ENCODE measurements around the gene ESRRA. TPM values are rescaled to one million over a fixed set of nuclear protein-coding genes. Genes with fewer than 3 reads are reported as not detected.
A peak's percentile ranks its signal among the peaks of the same experiment; 100 is the strongest.

ESRRA gene
- total and polyA plus RNA-seq, 8 donors = 45.5 to 685 (median 87.0) TPM

DNA sequence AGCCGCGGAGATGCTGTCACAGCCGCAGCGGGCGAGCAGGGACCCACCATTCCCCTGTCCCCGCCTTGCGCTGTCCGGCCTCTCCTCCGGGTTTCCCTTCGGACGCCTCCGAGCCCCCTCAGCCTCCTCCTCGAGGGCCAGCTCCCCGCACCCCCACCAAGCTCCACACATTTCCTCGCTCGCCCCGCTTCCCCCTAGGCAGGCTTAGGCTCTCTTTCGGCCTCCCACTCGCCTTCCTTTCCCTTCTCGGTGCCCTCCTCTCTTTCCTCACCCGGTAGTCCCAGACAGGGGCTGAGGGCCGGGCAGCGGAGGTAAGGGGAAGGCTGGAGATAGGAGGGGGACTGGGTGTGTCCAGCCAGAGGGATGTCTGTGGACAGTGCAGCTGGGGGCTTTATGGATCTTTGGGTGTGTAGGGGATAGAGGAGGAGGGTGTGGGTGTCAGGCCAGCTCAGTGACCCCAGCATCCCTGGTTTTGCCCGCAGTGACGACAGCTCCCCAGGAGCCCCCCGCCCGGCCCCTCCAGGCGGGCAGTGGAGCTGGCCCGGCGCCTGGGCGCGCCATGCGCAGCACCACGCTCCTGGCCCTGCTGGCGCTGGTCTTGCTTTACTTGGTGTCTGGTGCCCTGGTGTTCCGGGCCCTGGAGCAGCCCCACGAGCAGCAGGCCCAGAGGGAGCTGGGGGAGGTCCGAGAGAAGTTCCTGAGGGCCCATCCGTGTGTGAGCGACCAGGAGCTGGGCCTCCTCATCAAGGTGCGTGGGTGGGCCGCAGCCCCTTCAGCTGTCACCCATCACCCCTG is 12.7 kb upstream of the ESRRA start:
- Histone ChIP-seq H3K4me3 (peak overlapping the region; percentile 33 to 49 (median 41)), H3K4me1 (peaks cover 17 to 25% (median 20%) of the 10 kb centered on the region in 4 donors), H3K27me3 (peaks cover 36 to 88% (median 53%) of the 10 kb centered on the region in 3 donors), H3K27ac (no peak overlapping the region), H3K36me3 (peaks cover 0 to 7% (median 0%) of the 10 kb centered on the region in 4 donors), H3K9me3 (no peaks in the 10 kb centered on the region)
- WGBS, 5 donors = 25 to 32% (median 29%) methylated on average over 29 to 42 of the region's 42 CpGs
- TF ChIP-seq POLR2AphosphoS5 (IDR thresholded peaks at IDR 0.05) (no peak), POLR2A (IDR thresholded peaks at IDR 0.05) (no peak), EP300 (IDR thresholded peaks at IDR 0.05) (no peak)
- TF ChIP-seq, protein P1, sequence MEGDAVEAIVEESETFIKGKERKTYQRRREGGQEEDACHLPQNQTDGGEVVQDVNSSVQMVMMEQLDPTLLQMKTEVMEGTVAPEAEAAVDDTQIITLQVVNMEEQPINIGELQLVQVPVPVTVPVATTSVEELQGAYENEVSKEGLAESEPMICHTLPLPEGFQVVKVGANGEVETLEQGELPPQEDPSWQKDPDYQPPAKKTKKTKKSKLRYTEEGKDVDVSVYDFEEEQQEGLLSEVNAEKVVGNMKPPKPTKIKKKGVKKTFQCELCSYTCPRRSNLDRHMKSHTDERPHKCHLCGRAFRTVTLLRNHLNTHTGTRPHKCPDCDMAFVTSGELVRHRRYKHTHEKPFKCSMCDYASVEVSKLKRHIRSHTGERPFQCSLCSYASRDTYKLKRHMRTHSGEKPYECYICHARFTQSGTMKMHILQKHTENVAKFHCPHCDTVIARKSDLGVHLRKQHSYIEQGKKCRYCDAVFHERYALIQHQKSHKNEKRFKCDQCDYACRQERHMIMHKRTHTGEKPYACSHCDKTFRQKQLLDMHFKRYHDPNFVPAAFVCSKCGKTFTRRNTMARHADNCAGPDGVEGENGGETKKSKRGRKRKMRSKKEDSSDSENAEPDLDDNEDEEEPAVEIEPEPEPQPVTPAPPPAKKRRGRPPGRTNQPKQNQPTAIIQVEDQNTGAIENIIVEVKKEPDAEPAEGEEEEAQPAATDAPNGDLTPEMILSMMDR (IDR thresholded peaks at IDR 0.05) = no peak
- intact Hi-C loops (cut with DNase I; ENCODE audit: low total_unique reads) = loop anchor here (10.0 kb wide), 1 partner anchor 88 kb away; the partner anchor contains the start of gene FERMT3
- DNase-seq = no peak

DNA sequence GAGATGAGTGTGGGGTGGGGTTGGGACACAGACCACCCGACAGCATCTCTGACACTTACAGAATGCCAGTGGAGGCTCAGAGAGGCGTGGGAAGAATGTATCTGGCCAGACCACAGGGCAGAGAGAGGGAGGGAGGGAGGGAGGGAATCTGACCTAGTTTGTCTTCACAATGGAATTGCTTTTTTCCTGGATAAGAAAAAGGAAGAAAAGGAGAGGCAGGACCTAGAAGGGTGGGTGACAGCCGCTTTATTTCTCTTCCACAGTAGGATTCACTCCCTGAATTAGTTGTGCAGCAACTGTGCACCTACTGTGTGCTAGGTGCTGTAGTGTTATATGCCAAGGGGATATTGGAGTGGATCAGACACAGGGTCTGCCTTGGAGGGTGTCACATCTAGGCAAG is 10.6 kb upstream of the ESRRA start:
- Histone ChIP-seq H3K27ac (no peak overlapping the region), H3K4me1 (peaks cover 27 to 41% (median 30%) of the 10 kb centered on the region in 4 donors), H3K36me3 (peaks cover 0 to under 1% (median 0%) of the 10 kb centered on the region in 4 donors), H3K27me3 (peaks cover 40 to 100% (median 74%) of the 10 kb centered on the region in 3 donors), H3K9me3 (no peaks in the 10 kb centered on the region), H3K4me3 (no peak overlapping the region)
- DNase-seq = no peak
- intact Hi-C loops (cut with DNase I; ENCODE audit: low total_unique reads) = loop anchor here (10.0 kb wide), 1 partner anchor 90 kb away; the partner anchor contains the start of gene FERMT3
- no peak for TF ChIP-seq POLR2A (IDR thresholded peaks at IDR 0.05)
- no peak for TF ChIP-seq EP300 (IDR thresholded peaks at IDR 0.05)
- no peak for TF ChIP-seq POLR2AphosphoS5 (IDR thresholded peaks at IDR 0.05)
- TF ChIP-seq, protein P1 (IDR thresholded peaks at IDR 0.05) = no peak
- WGBS, 5 donors = 47 to 55% (median 49%) methylated on average over 3 of the region's 3 CpGs

DNA sequence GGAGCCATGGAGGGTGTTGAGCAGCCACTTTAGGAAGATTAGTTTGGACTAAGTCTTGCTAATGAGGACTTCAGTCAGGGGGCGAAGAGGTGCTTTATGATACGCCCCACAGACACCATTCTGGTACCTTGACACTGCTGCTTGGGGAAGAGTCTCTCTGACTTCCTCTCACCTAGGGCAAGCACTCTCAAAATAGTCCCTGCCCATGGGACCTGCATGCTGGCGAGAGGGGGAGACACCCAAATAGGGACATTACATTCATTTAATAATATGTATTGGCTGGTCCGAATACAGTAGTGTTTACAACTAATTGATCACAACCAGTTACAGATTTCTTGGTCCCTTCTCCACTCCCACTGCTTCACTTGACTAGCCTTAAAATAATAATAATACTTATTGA is 9.6 kb upstream of the ESRRA start:
- 87 to 93% (median 93%) methylated on average over 4 of the region's 4 CpGs for WGBS, 5 donors
- TF ChIP-seq, protein P1 (IDR thresholded peaks at IDR 0.05) = no peak
- TF ChIP-seq POLR2AphosphoS5 (IDR thresholded peaks at IDR 0.05) = no peak
- TF ChIP-seq POLR2A (IDR thresholded peaks at IDR 0.05) = no peak
- TF ChIP-seq EP300 (IDR thresholded peaks at IDR 0.05) = no peak
- Histone ChIP-seq H3K9me3 (no peaks in the 10 kb centered on the region), H3K27me3 (peaks cover 43 to 100% (median 78%) of the 10 kb centered on the region in 3 donors), H3K4me3 (no peak overlapping the region), H3K27ac (no peak overlapping the region), H3K36me3 (no peaks in the 10 kb centered on the region), H3K4me1 (peaks cover 37 to 51% (median 40%) of the 10 kb centered on the region in 4 donors)
- intact Hi-C loops (cut with DNase I; ENCODE audit: low total_unique reads) = loop anchor here (10.0 kb wide), 1 partner anchor 91 kb away; the partner anchor contains the start of gene FERMT3
- no peak for DNase-seq

DNA sequence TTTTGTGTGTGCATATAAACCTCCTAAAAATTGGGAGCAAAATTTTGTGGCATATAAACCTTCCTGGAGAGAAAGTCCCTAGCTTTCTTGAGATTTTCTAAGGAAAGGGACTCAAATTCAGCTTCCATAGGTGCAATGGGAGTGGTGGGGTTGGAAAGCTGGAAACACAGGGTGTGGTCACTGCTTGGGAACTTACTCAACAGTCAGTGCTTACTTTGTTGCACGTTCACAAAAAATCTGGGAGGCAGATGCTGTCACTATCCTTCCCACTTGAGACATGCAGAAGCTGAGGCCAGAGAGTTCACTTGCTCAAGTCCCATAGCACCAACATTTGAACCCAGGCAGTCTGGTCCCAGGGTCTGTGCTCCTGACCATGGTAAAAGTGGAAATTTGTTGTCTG is 9.1 kb upstream of the ESRRA start:
- Histone ChIP-seq H3K4me1 (peaks cover 38 to 52% (median 41%) of the 10 kb centered on the region in 4 donors), H3K27ac (no peak overlapping the region), H3K4me3 (no peak overlapping the region), H3K36me3 (no peaks in the 10 kb centered on the region), H3K9me3 (no peaks in the 10 kb centered on the region), H3K27me3 (peaks cover 39 to 99% (median 74%) of the 10 kb centered on the region in 3 donors)
- intact Hi-C loops (cut with DNase I; ENCODE audit: low total_unique reads) = loop anchor here (10.0 kb wide), 1 partner anchor 91 kb away; the partner anchor contains the start of gene FERMT3
- TF ChIP-seq EP300 (IDR thresholded peaks at IDR 0.05) (no peak), POLR2A (IDR thresholded peaks at IDR 0.05) (no peak), POLR2AphosphoS5 (IDR thresholded peaks at IDR 0.05) (no peak)
- TF ChIP-seq, protein P1 (IDR thresholded peaks at IDR 0.05) = no peak
- no peak for DNase-seq
- 12 to 54% (median 33%) methylated on average over 1 of the region's 1 CpG for WGBS, 5 donors

All from stomach (tissue), 9 donors.